Right atrium auricular region (tissue), 2 donors: ENCODE results near the gene SIL1. TPM values are rescaled to one million over a fixed set of nuclear protein-coding genes. Genes with fewer than 3 reads are reported as not detected.

Source experiments
- DNase-seq: peaks from one replicate; pipeline ENCODE4 v3.0.0-alpha.2; 2019; ENCODE audit warnings: low spot score
- H3K27ac ChIP-seq, 2 donors: fragments of 200-600 bp; sonication (generic); 1 replicate in 1 of 2; 2 replicates in 1 of 2; pipeline ENCODE4 v1.5.1; 2016 to 2019
- H3K27me3 ChIP-seq, 2 donors: fragments of 200-600 bp; sonication (generic); one replicate each; pipeline versions ENCODE4 v1.5.1 to v1.6.0; 2017 to 2019
- H3K36me3 ChIP-seq: fragments of 200-600 bp; sonication (generic); one replicate; pipeline ENCODE4 v1.5.1; 2016
- H3K4me1 ChIP-seq, 2 donors: fragments of 200-600 bp; sonication (generic); one replicate each; pipeline versions ENCODE4 v1.5.1 to v1.6.0; 2017 to 2019
- H3K4me3 ChIP-seq, 2 donors: fragments of 200-600 bp; sonication (generic); 1 replicate in 1 of 2; 2 replicates in 1 of 2; pipeline ENCODE4 v1.5.1; 2017 to 2019; ENCODE audit warnings: mild to moderate bottlenecking in 1 of 2, moderate library complexity in 1 of 2
- H3K9me3 ChIP-seq, 2 donors: fragments of 200-600 bp; sonication (generic); one replicate each; pipeline ENCODE4 v1.5.1; 2019
- CTCF ChIP-seq, 2 donors: fragments of 200-600 bp; sonication (generic); IDR thresholded peaks; one replicate each; pipeline ENCODE4 v1.5.1; 2019; ENCODE audit warnings: antibody characterized with exemption in 2 of 2
- total RNA-seq, 2 donors: library from RNA; depleted of rRNA; stranded (reverse); fragments of >200 nt; gene quantifications; one replicate each; pipeline ENCODE4 v1.1.0, GENCODE V29; 2016

SIL1 gene
- total RNA-seq, 2 donors from 2014 or later, result 32.7 to 41.3 TPM

- DNase-seq, result peak; percentile 47
- Histone ChIP-seq H3K9me3 (no peaks in the 10 kb centered on the region), H3K4me3 (no peak overlapping the region), H3K4me1 (peaks cover 0 to 8% of the 10 kb centered on the region in 2 donors), H3K27me3 (no peaks in the 10 kb centered on the region), H3K27ac (no peak overlapping the region), H3K36me3 (no peaks in the 10 kb centered on the region)
- TF ChIP-seq CTCF (IDR thresholded peaks at IDR 0.05), result no peak
These were observed 217.0 kb downstream of the SIL1 start for GRCh38 chr5:138981131-138981530.

DNA sequence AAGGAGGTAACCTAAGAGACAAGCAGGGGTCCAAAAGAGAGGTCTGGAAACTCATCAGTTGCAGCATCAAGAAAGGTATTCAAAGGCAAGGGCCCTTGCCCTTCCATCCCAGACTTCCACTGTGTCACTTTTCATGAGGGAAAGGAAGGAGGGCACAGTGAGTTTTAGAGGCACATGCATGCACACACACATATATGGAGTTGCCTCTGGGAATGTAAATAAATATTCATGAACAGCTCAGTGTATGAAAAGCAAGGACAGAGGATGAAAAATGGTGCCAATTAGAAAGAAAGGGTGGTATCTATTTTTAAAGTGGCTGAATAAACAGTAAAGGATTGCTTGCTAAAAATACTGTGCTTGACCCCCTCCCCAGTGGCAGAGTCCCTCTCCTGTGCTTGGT is 217.7 kb downstream of the SIL1 start:
- TF ChIP-seq CTCF (IDR thresholded peaks at IDR 0.05), result no peak

DNA sequence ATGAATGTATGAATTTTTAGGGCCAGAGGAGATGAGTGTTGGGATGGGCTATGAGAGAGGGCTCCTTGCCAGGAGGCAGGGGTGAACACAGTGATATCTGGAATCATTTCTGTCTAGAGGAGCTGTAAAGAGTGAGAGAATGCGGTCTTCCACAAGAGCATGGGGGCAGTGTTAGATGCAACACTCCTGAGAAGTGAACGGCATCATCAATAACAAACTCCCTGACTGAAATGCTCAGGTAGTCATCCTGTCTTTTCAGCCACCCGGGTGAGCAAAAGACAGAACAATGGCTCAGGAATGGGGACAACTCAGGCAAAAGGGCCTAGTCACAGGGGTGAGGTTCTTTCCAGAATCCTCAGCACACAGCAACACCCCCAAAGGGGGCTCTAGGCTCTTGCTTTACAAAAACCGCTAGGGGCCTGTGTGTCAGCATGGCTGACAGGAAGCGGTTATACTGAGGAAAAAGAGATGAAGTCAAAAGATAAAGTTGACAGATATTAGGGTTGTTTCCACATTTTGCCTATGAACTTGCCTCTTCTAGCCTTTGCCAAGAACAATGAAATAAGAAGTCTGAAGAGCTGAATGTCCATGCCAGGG is 218.4 kb downstream of the SIL1 start:
- H3K9me3 ChIP-seq, result no peaks in the 10 kb centered on the region
- no peaks in the 10 kb centered on the region for H3K36me3 ChIP-seq
- DNase-seq, result peak; percentile 13
- no peak overlapping the region for H3K27ac ChIP-seq
- H3K27me3 ChIP-seq, result no peaks in the 10 kb centered on the region
- no peak for TF ChIP-seq CTCF (IDR thresholded peaks at IDR 0.05)
- H3K4me1 ChIP-seq, result peaks cover 0 to 21% of the 10 kb centered on the region in 2 donors
- no peak overlapping the region for H3K4me3 ChIP-seq

More for the DNA sequence above, 217.7 kb downstream of the SIL1 start:
- Histone ChIP-seq H3K4me3 (no peak overlapping the region), H3K27ac (no peak overlapping the region), H3K36me3 (no peaks in the 10 kb centered on the region), H3K9me3 (no peaks in the 10 kb centered on the region), H3K27me3 (no peaks in the 10 kb centered on the region), H3K4me1 (peaks cover 0 to 14% of the 10 kb centered on the region in 2 donors)
- no peak for DNase-seq

GRCh38 chr5:138978581-138978980 is 219.6 kb downstream of the SIL1 start:
- Histone ChIP-seq H3K27me3 (no peaks in the 10 kb centered on the region), H3K4me3 (no peak overlapping the region), H3K4me1 (peaks cover 0 to 33% of the 10 kb centered on the region in 2 donors), H3K36me3 (no peaks in the 10 kb centered on the region), H3K9me3 (no peaks in the 10 kb centered on the region), H3K27ac (no peak overlapping the region)
- no peak for DNase-seq
- TF ChIP-seq CTCF (IDR thresholded peaks at IDR 0.05), result no peak

- no peak for DNase-seq
- TF ChIP-seq CTCF (IDR thresholded peaks at IDR 0.05), result no peak
- no peaks in the 10 kb centered on the region for H3K36me3 ChIP-seq
These were observed 220.1 kb downstream of the SIL1 start for GRCh38 chr5:138978080-138978479.

More at GRCh38 chr5:138978080-138978479, 220.1 kb downstream of the SIL1 start:
- H3K9me3 ChIP-seq, result no peaks in the 10 kb centered on the region
- no peaks in the 10 kb centered on the region for H3K27me3 ChIP-seq
- H3K27ac ChIP-seq, result no peak overlapping the region
- H3K4me3 ChIP-seq, result no peak overlapping the region
- H3K4me1 ChIP-seq, result peaks cover 0 to 38% of the 10 kb centered on the region in 2 donors
